Endothelial cell (in vitro differentiated cells): ENCODE data around the gene JMJD8. TPM values are rescaled to one million over a fixed set of nuclear protein-coding genes. Genes with fewer than 3 reads are reported as not detected.

ENCODE experiments used
- DNase-seq: peaks from one replicate; pipeline ENCODE4 v3.0.0; 2021; ENCODE audit warnings: low spot score
- H3K27ac Mint-ChIP-seq: one replicate; pipeline ENCODE4 v1.8.0; 2021; ENCODE audit warnings: mixed read lengths, inconsistent platforms; ENCODE audit not compliant: unreplicated experiment
- H3K27me3 Mint-ChIP-seq: one replicate; pipeline ENCODE4 v1.8.0; 2021; ENCODE audit warnings: mild to moderate bottlenecking, moderate library complexity, mixed read lengths, inconsistent platforms; ENCODE audit not compliant: unreplicated experiment
- H3K36me3 Mint-ChIP-seq: one replicate; pipeline ENCODE4 v1.8.0; 2021; ENCODE audit warnings: mild to moderate bottlenecking, low read depth, mixed read lengths, inconsistent platforms; ENCODE audit not compliant: unreplicated experiment
- H3K4me1 Mint-ChIP-seq: one replicate; pipeline ENCODE4 v1.8.0; 2021; ENCODE audit warnings: mild to moderate bottlenecking, mixed read lengths, inconsistent platforms; ENCODE audit not compliant: unreplicated experiment
- H3K4me3 Mint-ChIP-seq: one replicate; pipeline ENCODE4 v1.8.0; 2021; ENCODE audit warnings: mild to moderate bottlenecking, mixed read lengths, inconsistent platforms; ENCODE audit not compliant: unreplicated experiment
- H3K9me3 Mint-ChIP-seq: one replicate; pipeline ENCODE4 v1.8.0; 2021; ENCODE audit warnings: mixed read lengths, inconsistent platforms; ENCODE audit not compliant: unreplicated experiment
- total RNA-seq: library from RNA; stranded (reverse); fragmentation: NEBNext Ultra II Directional; extraction: Animal tissue kit (Norgen Biotek cat#: 25700); gene quantifications from one replicate; pipeline ENCODE4 v1.2.1, GENCODE V29; 2021; ENCODE audit not compliant: unreplicated experiment
- TF ChIP-seq, protein P1 (sequence below): fragments of 200-600 bp; sonication (generic); IDR thresholded peaks from one replicate; pipeline ENCODE4 v1.5.0; 2021; ENCODE audit warnings: antibody characterized with exemption; ENCODE audit not compliant: unreplicated experiment

JMJD8 gene
- total RNA-seq, 1 donor from 2014 or later = 31.6 TPM

DNA sequence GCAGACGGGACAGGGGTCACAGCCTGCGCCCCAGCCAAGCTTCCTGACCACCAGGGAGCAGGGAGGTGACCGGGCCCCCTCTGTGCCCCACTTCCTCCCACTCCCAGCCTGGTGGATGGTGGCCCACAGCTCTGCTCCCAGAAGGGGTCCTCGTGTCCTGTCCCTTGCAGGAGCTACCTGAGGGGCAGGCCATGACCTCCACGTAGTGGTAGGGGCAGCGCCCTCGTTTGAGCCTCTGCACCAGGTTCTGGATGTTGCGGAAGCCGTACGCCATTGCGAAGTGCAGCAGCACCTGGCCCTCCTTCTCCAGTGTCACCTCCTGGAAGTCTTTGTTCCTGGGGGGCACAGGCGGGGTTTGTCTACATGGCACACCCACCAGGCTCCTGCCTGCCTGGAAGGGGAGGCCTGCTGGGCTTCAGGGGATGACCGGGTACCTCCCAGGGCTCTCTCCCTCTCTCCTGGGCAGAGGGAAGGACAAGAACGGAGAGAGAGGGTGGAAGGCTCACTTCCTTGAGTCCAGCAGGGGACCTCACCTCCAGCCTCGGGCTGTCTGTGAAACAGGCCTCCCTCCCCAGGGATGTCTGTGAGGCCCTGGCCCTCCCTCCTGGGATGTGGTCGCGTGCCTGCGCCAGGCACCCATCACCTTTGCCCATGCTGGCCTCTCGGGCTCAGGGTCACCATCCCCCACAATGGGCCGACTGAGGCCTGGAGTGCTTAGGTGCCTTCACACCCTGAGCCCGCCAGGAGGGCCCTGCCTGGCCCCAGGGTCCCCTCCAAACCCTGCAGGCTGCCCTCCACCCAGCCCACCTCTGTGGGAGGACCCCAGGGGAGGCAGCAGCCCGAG, 46.8 kb upstream of the JMJD8 start:
- DNase-seq = no peak
- Mint-ChIP-seq H3K27ac (no peak overlapping the region), H3K4me3 (no peak overlapping the region), H3K4me1 (no peaks in the 10 kb centered on the region), H3K9me3 (no peaks in the 10 kb centered on the region), H3K36me3 (peaks cover 16% of the 10 kb centered on the region), H3K27me3 (peaks cover 8% of the 10 kb centered on the region)
- TF ChIP-seq, protein P1, sequence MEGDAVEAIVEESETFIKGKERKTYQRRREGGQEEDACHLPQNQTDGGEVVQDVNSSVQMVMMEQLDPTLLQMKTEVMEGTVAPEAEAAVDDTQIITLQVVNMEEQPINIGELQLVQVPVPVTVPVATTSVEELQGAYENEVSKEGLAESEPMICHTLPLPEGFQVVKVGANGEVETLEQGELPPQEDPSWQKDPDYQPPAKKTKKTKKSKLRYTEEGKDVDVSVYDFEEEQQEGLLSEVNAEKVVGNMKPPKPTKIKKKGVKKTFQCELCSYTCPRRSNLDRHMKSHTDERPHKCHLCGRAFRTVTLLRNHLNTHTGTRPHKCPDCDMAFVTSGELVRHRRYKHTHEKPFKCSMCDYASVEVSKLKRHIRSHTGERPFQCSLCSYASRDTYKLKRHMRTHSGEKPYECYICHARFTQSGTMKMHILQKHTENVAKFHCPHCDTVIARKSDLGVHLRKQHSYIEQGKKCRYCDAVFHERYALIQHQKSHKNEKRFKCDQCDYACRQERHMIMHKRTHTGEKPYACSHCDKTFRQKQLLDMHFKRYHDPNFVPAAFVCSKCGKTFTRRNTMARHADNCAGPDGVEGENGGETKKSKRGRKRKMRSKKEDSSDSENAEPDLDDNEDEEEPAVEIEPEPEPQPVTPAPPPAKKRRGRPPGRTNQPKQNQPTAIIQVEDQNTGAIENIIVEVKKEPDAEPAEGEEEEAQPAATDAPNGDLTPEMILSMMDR = no peak

DNA sequence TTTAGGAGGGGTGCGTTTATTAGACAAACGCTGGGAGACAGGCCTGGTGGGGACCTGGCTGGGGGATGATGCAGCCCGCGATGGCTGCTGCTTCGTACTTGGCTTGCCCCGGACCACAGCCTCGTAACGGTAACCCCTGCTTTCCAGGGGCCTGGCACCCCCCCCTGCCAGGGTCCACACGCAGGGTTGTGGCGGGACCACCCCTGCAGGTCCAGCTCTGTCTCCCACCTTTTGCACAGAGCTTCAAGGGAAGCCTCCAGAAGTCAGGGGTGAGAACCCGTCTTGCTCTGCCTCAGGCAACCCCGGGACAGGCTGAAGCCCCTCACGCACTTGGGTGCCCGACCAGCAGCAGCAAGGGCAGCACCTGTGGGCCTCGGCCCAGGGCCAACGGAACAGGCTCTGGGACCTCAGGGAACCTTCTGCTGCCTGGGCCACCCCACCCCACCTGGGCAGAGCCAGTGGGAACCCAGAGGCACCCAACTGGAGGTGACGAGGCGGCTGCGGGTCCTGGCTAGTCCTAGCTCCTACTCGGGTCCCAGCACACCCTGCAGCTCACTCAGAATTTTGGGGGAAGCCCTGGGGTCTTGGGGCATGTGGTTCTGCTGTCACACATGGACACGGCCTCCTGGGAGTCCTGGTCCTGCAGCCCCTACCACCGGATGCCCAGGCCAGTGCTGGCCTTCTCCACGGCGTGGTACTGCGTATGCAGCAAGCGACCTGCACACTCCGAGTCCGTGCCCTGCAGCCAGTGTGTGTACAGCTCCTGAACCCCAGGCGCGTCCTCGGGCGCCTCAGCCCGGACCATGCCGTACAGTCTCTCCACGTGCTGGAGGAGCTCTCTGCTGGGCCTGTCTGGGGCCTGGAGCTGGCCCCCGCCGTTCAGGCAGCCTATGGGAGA, 45.9 kb upstream of the JMJD8 start:
- H3K9me3 Mint-ChIP-seq = no peaks in the 10 kb centered on the region
- no peaks in the 10 kb centered on the region for H3K4me1 Mint-ChIP-seq
- no peak for DNase-seq
- no peak overlapping the region for H3K4me3 Mint-ChIP-seq
- H3K27ac Mint-ChIP-seq = no peak overlapping the region
- H3K27me3 Mint-ChIP-seq = peaks cover 5% of the 10 kb centered on the region
- TF ChIP-seq, protein P1 = no peak
- peaks cover 10% of the 10 kb centered on the region for H3K36me3 Mint-ChIP-seq

DNA sequence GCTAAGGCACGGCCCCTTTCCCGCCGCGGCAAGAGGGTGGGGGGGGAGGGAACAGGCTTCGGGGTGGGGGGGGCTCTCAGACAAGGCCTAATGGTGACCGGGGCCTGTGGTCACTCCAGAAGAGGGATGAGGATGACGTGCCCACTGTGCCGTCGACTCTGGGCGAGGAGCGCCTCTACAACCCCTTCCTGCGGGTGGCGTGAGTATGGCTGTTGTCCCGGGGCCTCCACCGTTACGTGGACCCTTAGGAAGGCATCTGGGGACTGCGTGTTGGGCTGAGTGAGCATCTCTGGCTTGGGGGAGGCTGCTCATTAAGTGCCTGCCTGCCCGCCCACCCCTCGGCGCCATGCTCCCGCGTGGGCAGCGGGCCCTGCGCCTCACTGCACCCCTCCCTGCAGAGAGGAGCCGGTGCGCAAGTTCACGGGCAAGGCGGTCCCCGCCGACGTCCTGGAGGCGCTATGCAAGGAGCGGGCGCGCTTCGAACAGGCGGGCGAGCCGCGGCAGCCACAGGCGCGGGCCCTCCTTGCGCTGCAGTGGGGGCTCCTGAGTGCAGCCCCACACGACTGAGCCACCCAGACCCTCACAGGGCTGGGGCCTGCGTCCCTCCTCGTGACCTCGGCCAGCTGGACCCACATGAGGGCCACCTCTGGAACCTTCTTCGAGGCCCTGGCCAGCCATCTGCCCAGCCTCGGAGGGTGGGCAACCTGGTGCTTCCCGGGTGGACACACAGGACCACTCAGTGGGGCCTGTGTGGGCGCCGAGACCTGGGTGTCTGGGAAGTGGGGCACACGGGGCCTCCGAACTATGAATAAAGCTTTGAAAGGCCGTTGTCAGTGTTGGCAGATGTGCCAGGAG, 45.0 kb upstream of the JMJD8 start:
- H3K27me3 Mint-ChIP-seq = peaks cover 5% of the 10 kb centered on the region
- peaks cover 10% of the 10 kb centered on the region for H3K36me3 Mint-ChIP-seq
- DNase-seq = no peak
- no peaks in the 10 kb centered on the region for H3K9me3 Mint-ChIP-seq
- H3K4me3 Mint-ChIP-seq = no peak overlapping the region
- TF ChIP-seq, protein P1 = no peak
- no peaks in the 10 kb centered on the region for H3K4me1 Mint-ChIP-seq
- no peak overlapping the region for H3K27ac Mint-ChIP-seq

DNA sequence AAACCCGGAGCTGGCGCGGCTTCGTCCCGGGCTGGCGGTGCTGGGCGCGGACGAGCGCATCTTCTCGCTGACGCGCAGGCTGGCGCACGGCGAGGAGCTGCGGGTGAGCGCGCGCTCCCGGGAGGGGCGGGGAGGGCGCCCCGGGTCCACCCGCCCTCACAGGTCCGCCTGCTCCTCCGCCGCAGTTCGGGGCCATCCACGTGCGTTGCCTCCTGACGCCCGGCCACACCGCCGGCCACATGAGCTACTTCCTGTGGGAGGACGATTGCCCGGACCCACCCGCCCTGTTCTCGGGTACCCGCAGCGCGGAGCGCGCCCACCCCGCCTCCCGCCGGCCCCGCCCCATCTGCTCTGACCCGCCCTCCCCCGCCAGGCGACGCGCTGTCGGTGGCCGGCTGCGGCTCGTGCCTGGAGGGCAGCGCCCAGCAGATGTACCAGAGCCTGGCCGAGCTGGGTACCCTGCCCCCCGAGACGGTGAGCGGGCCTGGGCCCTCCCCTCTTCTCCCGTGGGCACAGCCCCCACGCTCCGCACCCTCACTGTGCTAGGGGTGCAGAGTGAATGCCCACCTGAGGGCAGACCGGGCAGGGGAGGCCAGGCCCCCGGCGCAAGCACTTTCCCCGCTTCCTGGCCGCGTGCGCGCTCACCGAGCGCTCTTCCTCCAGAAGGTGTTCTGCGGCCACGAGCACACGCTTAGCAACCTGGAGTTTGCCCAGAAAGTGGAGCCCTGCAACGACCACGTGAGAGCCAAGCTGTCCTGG, 44.2 kb upstream of the JMJD8 start:
- Mint-ChIP-seq H3K27me3 (peaks cover 5% of the 10 kb centered on the region), H3K36me3 (peaks cover 10% of the 10 kb centered on the region), H3K4me3 (no peak overlapping the region), H3K27ac (no peak overlapping the region), H3K9me3 (no peaks in the 10 kb centered on the region), H3K4me1 (no peaks in the 10 kb centered on the region)
- no peak for DNase-seq
- TF ChIP-seq, protein P1 = no peak
